ENCODE results near the gene DAAM1.

Gene DAAM1

GRCh38 chr14:59398841-59399240, 210.4 kb downstream of the DAAM1 start:
- no peak for TF ChIP-seq CTCF (conservative IDR thresholded peaks at IDR 0.05)

DNA sequence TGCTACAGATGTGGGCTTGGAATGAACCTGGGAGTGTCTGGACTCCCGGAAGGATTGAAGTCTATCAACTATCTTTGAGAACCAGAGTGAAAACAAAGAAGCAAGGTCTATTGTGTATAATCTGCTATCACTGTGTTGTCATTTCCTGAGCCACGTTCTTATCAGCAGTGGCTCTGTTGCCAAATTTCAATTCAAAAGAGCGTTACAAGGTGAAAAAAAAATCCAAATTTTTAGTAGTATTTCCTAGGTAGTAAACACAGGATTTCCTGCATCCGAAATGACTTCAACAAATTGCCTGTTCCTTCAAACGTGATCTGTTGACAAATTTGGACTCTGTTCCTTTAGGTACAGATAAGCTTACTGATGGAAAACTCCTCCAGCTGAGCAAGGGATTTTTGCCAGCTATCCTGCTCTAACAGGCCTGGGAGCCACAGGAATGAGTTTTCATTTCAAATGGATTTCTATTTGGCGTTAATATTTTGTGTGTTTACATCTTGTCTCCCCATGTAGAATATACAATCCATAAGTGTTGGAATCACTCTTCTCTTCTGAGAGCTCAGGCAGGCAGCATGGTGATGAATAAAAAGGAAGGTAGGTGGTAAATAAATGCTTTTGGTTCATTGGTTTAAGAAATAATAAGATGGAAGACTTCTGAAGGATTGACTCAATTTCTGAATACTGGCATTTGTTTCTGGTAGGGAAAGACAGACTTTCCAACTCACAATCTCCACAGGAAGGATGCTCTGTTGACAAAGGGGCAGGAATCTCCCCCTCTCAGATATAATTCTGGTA, 218.2 kb downstream of the DAAM1 start:
- TF ChIP-seq CTCF (conservative IDR thresholded peaks at IDR 0.05) = no peak
- H3K27ac ChIP-seq = peak overlapping the region; percentile 52

More at GRCh38 chr14:59398841-59399240, 210.4 kb downstream of the DAAM1 start:
- H3K27ac ChIP-seq = no peak overlapping the region

DNA sequence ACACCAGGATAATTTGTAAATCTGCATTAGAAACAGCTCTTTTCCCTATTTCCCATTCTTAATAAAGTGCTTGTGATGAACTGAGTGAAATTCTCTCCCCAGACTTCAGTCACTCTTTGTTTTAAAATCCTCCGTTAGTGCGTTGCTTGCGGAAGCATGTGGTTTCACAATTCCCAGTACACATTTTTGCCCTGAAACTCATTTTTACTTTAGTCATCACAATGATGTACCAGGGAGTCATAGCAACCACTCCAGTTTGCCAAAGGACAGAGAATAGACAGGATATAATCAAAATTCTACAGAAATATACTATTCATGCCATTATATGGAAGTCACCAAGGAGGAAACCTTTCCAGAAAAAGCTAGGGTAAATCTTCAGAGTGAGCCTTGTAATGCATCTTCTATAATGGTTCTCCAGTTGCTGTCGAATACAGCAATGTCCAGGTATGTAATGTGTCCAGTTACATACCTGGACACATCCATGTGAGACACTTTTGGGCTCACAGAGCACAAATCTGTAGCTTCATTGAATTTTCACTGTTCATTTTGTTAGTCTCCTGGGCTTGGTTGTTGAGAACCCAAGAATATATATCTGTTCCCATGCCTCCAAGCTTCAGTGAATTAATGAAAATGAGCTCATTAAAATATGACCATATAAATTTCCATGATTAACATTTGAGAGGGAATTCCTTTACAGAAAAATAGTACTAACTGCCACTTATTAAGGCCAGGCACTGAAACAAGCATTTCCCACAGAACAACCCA, 219.0 kb downstream of the DAAM1 start:
- H3K27ac ChIP-seq = peak overlapping the region; percentile 52; the same call in 1 of the 2 replicates
- TF ChIP-seq CTCF (conservative IDR thresholded peaks at IDR 0.05) = no peak

DNA sequence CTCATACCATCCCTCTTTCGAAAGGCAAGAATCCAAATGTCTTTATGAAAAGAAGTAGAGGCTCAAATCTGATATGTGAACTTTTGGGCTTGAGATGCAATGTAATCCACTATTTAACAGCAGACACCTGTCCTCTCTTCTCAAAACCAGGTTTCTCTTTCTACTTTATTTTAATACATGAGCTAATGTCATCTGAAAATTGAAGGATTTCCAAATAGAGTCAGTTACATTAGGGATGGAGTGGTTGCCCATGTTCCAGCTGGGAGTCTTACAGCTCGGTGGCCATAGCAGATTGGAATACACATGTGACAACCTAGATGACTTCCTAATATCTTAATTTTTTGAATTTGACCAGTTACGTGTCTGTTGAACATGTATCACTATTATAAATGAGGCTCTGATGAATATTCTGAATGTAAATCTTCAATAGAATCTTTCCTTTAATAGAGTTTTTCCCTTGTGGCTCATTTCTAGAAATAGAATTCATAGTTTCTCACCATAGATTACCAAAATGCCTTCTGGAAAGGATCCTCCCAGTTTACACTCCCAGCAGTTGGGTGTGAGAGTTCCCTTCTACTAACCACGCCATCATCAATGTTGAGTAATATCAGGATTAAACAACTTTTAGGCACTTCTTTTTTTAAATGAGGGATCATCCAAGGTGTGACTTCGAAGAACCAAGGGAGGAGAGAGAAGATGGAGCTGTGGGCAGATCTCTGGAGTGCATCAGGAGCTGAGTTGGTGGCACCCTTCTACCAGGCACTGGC, 227.6 kb downstream of the DAAM1 start:
- H3K27ac ChIP-seq = no peak overlapping the region
- TF ChIP-seq CTCF (conservative IDR thresholded peaks at IDR 0.05) = no peak

GRCh38 chr14:59417311-59417710, 228.8 kb downstream of the DAAM1 start:
- no peak overlapping the region for H3K27ac ChIP-seq
- TF ChIP-seq CTCF (conservative IDR thresholded peaks at IDR 0.05) = no peak

GRCh38 chr14:59419303-59419702, 230.8 kb downstream of the DAAM1 start:
- no peak overlapping the region for H3K27ac ChIP-seq
- no peak for TF ChIP-seq CTCF (conservative IDR thresholded peaks at IDR 0.05)

Data from VCaP (cell line).